Peyer's patch (tissue), 4 donors: ENCODE results near the gene KDM4C. TPM values are rescaled to one million over a fixed set of nuclear protein-coding genes. Genes with fewer than 3 reads are reported as not detected.

Experiments
- DNase-seq, 3 donors: peaks; one replicate each; pipeline ENCODE4 v3.0.0-alpha.2; 2017 to 2019
- H3K27ac ChIP-seq, 4 donors: fragments of 200-600 bp; sonication (generic); one replicate each; pipeline ENCODE4 v1.5.1; 2016 to 2019
- H3K27me3 ChIP-seq, 2 donors: fragments of 200-600 bp; sonication (generic); one replicate each; pipeline ENCODE4 v1.5.1; 2019
- H3K36me3 ChIP-seq, 3 donors: fragments of 200-600 bp; sonication (generic); one replicate each; pipeline ENCODE4 v1.5.1; 2016 to 2019
- H3K4me1 ChIP-seq, 4 donors: fragments of 200-600 bp; sonication (generic); one replicate each; pipeline ENCODE4 v1.5.1; 2016 to 2019
- H3K4me3 ChIP-seq, 4 donors: fragments of 200-600 bp; sonication (generic); 1 replicate in 3 of 4; 2 replicates in 1 of 4; pipeline ENCODE4 v1.5.1; 2016 to 2019; ENCODE audit warnings: mild to moderate bottlenecking in 1 of 4
- H3K9me3 ChIP-seq, 4 donors: fragments of 200-600 bp; sonication (generic); one replicate each; pipeline ENCODE4 v1.5.1; 2016 to 2019; ENCODE audit warnings: mild to moderate bottlenecking in 1 of 4
- CTCF ChIP-seq, 6 experiments: fragments of 450-650 bp in 4 of 6; fragments of 200-600 bp in 2 of 6; sonication (generic) in 1 of 6; IDR thresholded peaks; one replicate each; pipeline ENCODE4 v1.5.1; 2017 to 2019; ENCODE audit warnings: antibody characterized with exemption in 6 of 6, mild to moderate bottlenecking in 3 of 6, moderate library complexity in 1 of 6
- POLR2A ChIP-seq, 2 donors: fragments of 450-650 bp; IDR thresholded peaks; one replicate each; pipeline ENCODE4 v1.5.1; 2017; ENCODE audit warnings: antibody characterized with exemption in 2 of 2, mild to moderate bottlenecking in 2 of 2, moderate library complexity in 2 of 2
- total RNA-seq, 4 donors: library from RNA; depleted of rRNA; stranded (reverse); fragments of >200 nt; gene quantifications; one replicate each; pipeline ENCODE4 v1.1.0, GENCODE V29; 2016

KDM4C gene
- total RNA-seq, 4 donors from 2014 or later = 90.7 to 125 (median 107) TPM

- no peak for DNase-seq
- no peak for TF ChIP-seq CTCF (IDR thresholded peaks at IDR 0.05)
- H3K27ac ChIP-seq = no peak overlapping the region
- no peak overlapping the region for H3K4me3 ChIP-seq
- peaks cover 0 to 21% (median 0%) of the 10 kb centered on the region in 3 donors for H3K36me3 ChIP-seq
- H3K9me3 ChIP-seq = no peaks in the 10 kb centered on the region
- no peaks in the 10 kb centered on the region for H3K27me3 ChIP-seq
- no peaks in the 10 kb centered on the region for H3K4me1 ChIP-seq
These were observed 80.4 kb downstream of the KDM4C start for GRCh38 chr9:6838158-6838557.

- Histone ChIP-seq H3K4me1 (no peaks in the 10 kb centered on the region), H3K36me3 (peaks cover 0 to 19% (median 0%) of the 10 kb centered on the region in 3 donors), H3K27ac (no peak overlapping the region), H3K9me3 (no peaks in the 10 kb centered on the region), H3K4me3 (no peak overlapping the region), H3K27me3 (no peaks in the 10 kb centered on the region)
- no peak for TF ChIP-seq CTCF (IDR thresholded peaks at IDR 0.05)
- no peak for TF ChIP-seq POLR2A (IDR thresholded peaks at IDR 0.05)
- no peak for DNase-seq
These were observed 84.8 kb downstream of the KDM4C start for GRCh38 chr9:6842584-6842947.

- Histone ChIP-seq H3K4me3 (no peak overlapping the region), H3K4me1 (no peaks in the 10 kb centered on the region), H3K27me3 (no peaks in the 10 kb centered on the region), H3K36me3 (peaks cover 0 to 19% (median 0%) of the 10 kb centered on the region in 3 donors), H3K27ac (no peak overlapping the region), H3K9me3 (no peaks in the 10 kb centered on the region)
- no peak for DNase-seq
- TF ChIP-seq CTCF (IDR thresholded peaks at IDR 0.05) = no peak
- TF ChIP-seq POLR2A (IDR thresholded peaks at IDR 0.05) = no peak
These were observed 86.0 kb downstream of the KDM4C start for GRCh38 chr9:6843742-6844141.

GRCh38 chr9:6844267-6844666, 86.5 kb downstream of the KDM4C start:
- Histone ChIP-seq H3K4me1 (no peaks in the 10 kb centered on the region), H3K36me3 (peaks cover 0 to 19% (median 0%) of the 10 kb centered on the region in 3 donors), H3K27me3 (no peaks in the 10 kb centered on the region), H3K9me3 (no peaks in the 10 kb centered on the region), H3K4me3 (no peak overlapping the region), H3K27ac (no peak overlapping the region)
- DNase-seq = no peak
- TF ChIP-seq POLR2A (IDR thresholded peaks at IDR 0.05) (no peak), CTCF (IDR thresholded peaks at IDR 0.05) (no peak)

- Histone ChIP-seq H3K9me3 (no peaks in the 10 kb centered on the region), H3K36me3 (peaks cover 0 to 29% (median 4%) of the 10 kb centered on the region in 3 donors), H3K27me3 (no peaks in the 10 kb centered on the region), H3K4me1 (no peaks in the 10 kb centered on the region), H3K4me3 (no peak overlapping the region), H3K27ac (no peak overlapping the region)
- no peak for DNase-seq
- TF ChIP-seq POLR2A (IDR thresholded peaks at IDR 0.05) (no peak), CTCF (IDR thresholded peaks at IDR 0.05) (no peak)
These were observed 87.5 kb downstream of the KDM4C start for GRCh38 chr9:6845128-6845826.
